B cell (primary cell): ENCODE measurements around the gene FADS2. TPM values are rescaled to one million over a fixed set of nuclear protein-coding genes. Genes with fewer than 3 reads are reported as not detected.

Experiments used
- ATAC-seq: fragments of 200-7000 bp; cut with Tn5 transposase; one replicate; pipeline ENCODE4 v1.10.0; 2021; ENCODE audit warnings: low read depth, mild to moderate bottlenecking, moderate number of reproducible peaks, moderate library complexity
- CTCF ChIA-PET: fragments of 350-600 bp; sonication (Branson Sonifier 250); formaldehyde crosslinking; loops from one replicate; lab custom pipeline; 2021; ENCODE audit warnings: antibody characterized with exemption, inconsistent platforms; lab: Charles Lee
- POLR2A ChIA-PET: fragments of 350-600 bp; sonication (Branson Sonifier 250); formaldehyde crosslinking; loops from one replicate; lab custom pipeline; 2021; ENCODE audit warnings: antibody characterized with exemption; lab: Charles Lee
- DNase-seq: peaks from one replicate; pipeline ENCODE4 v3.0.0; 2013
- H2AFZ ChIP-seq: 2 replicates; pipeline ENCODE4 v1.6.1; 2012; ENCODE audit warnings: mild to moderate bottlenecking, low read depth, low read length; ENCODE audit not compliant: insufficient read depth, poor library complexity, severe bottlenecking
- H3K27ac ChIP-seq, 2 donors: 1 replicate in 1 of 2; 2 replicates in 1 of 2; pipeline ENCODE4 v1.5.1; 2012 to 2013; ENCODE audit warnings: low read length in 2 of 2, mild to moderate bottlenecking in 2 of 2, moderate library complexity in 1 of 2
- H3K27me3 ChIP-seq, 4 experiments: fragments of 200-600 bp in 1 of 4; sonication (generic) in 1 of 4; replicated peaks in 1 of 4; 1 replicate in 2 of 4; 2 replicates in 2 of 4; pipeline versions ENCODE4 v1.6.1 to v1.7.0; 2013 to 2016; ENCODE audit warnings: low read length in 3 of 4, mild to moderate bottlenecking in 2 of 4, mixed read lengths in 1 of 4, moderate library complexity in 1 of 4; ENCODE audit not compliant: insufficient read depth in 4 of 4, control insufficient read depth in 3 of 4; ENCODE audit errors: control extremely low read depth in 1 of 4
- H3K36me3 ChIP-seq, 2 experiments: replicated peaks in 1 of 2; 1 replicate in 1 of 2; 2 replicates in 1 of 2; pipeline versions ENCODE4 v1.6.1 to v1.7.1; 2013; ENCODE audit warnings: low read length in 1 of 2; ENCODE audit not compliant: insufficient read depth in 2 of 2, control insufficient read depth in 1 of 2; ENCODE audit errors: control extremely low read depth in 1 of 2, extremely low read depth in 1 of 2
- H3K4me1 ChIP-seq, 2 donors: fragments of 200-600 bp in 1 of 2; sonication (generic) in 1 of 2; 1 replicate in 1 of 2; 2 replicates in 1 of 2; pipeline versions ENCODE4 v1.5.1 to v1.6.1; 2013 to 2017; ENCODE audit warnings: low read length in 2 of 2; ENCODE audit not compliant: control insufficient read depth in 2 of 2, insufficient read depth in 2 of 2
- H3K4me2 ChIP-seq: replicated peaks from 2 replicates; pipeline ENCODE3; 2012; ENCODE audit warnings: mild to moderate bottlenecking, low read depth, low read length; ENCODE audit not compliant: poor library complexity, severe bottlenecking
- H3K4me3 ChIP-seq, 5 experiments: fragments of 200-600 bp in 1 of 5; sonication (generic) in 1 of 5; 1 replicate in 3 of 5; 2 replicates in 2 of 5; pipeline versions ENCODE4 v1.5.1 to v1.7.0; 2011 to 2016; ENCODE audit warnings: low read length in 4 of 5, mild to moderate bottlenecking in 4 of 5, low read depth in 2 of 5, control low read depth in 1 of 5, moderate library complexity in 1 of 5; ENCODE audit not compliant: insufficient read depth in 1 of 5; ENCODE audit errors: control extremely low read depth in 1 of 5, extremely low read depth in 1 of 5
- H3K79me2 ChIP-seq: fragments of 200-600 bp; sonication (generic); one replicate; pipeline ENCODE4 v1.6.0; 2016; ENCODE audit warnings: low read length; ENCODE audit not compliant: control insufficient read depth, insufficient read depth
- H3K9ac ChIP-seq: fragments of 200-600 bp; sonication (generic); 2 replicates; pipeline ENCODE4 v1.6.1; 2017; ENCODE audit warnings: mild to moderate bottlenecking, low read length, moderate library complexity
- H3K9me3 ChIP-seq, 3 donors: one replicate each; pipeline versions ENCODE4 v1.6.1 to v1.7.1; 2013; ENCODE audit warnings: low read length in 2 of 3; ENCODE audit not compliant: control insufficient read depth in 2 of 3, insufficient read depth in 1 of 3; ENCODE audit errors: control extremely low read depth in 1 of 3
- H4K20me1 ChIP-seq: 2 replicates; pipeline ENCODE4 v1.6.0; 2012; ENCODE audit warnings: mild to moderate bottlenecking, low read length; ENCODE audit not compliant: insufficient read depth, control insufficient read depth, poor library complexity, severe bottlenecking
- H3K27ac Mint-ChIP-seq: one replicate; pipeline ENCODE4 v1.8.0; 2021; ENCODE audit warnings: mixed read lengths
- H3K27me3 Mint-ChIP-seq: one replicate; pipeline ENCODE4 v1.8.0; 2021; ENCODE audit warnings: mixed read lengths
- H3K4me1 Mint-ChIP-seq: one replicate; pipeline ENCODE4 v1.8.0; 2021; ENCODE audit warnings: mixed read lengths
- H3K4me3 Mint-ChIP-seq: one replicate; pipeline ENCODE4 v1.8.0; 2021; ENCODE audit warnings: mixed read lengths
- H3K9me3 Mint-ChIP-seq: one replicate; pipeline ENCODE4 v1.8.0; 2022; ENCODE audit warnings: mixed read lengths; ENCODE audit not compliant: insufficient read depth
- CTCF ChIP-seq: fragments of 200-600 bp; IDR thresholded peaks from one replicate; pipeline ENCODE4 v1.8.0; 2022; ENCODE audit warnings: antibody characterized with exemption, mild to moderate bottlenecking
- EZH2 ChIP-seq: IDR thresholded peaks from 2 replicates; pipeline ENCODE4 v1.6.1; 2012; ENCODE audit warnings: borderline replicate concordance, low read depth, mild to moderate bottlenecking, moderate library complexity, low read length; ENCODE audit not compliant: insufficient read depth, poor library complexity, severe bottlenecking
- WGBS: methylation state at CpG from one replicate; pipeline ENCODE4 v1.1.5; 2013; ENCODE audit warnings: missing lambda C conversion rate; ENCODE audit not compliant: insufficient coverage; 5-methylcytosine and 5-hydroxymethylcytosine counted together
- intact Hi-C: fragments of 100-400 bp; cut with micrococcal nuclease; formaldehyde crosslinking; loops from one replicate; pipeline ENCODE4 v1.10.0; 2022
- polyA plus RNA-seq: library from polyadenylated mRNA; depleted of rRNA; stranded (reverse); fragments of >200 nt; gene quantifications from 2 replicates; pipeline ENCODE4 v1.2.3, GENCODE V29; 2012
- total RNA-seq, 2 donors: library from RNA; stranded (reverse); fragments of 120-200 nt in 1 of 2; gene quantifications; 1 replicate in 1 of 2; 2 replicates in 1 of 2; pipeline versions ENCODE4 v1.2.3 to v1.2.4, GENCODE V29; 2013 to 2022

FADS2 gene
- total and polyA plus RNA-seq, 2 donors (not counting 1 experiment from before 2014, with no cell fraction given), result 1.5 to 5.9 TPM

DNA sequence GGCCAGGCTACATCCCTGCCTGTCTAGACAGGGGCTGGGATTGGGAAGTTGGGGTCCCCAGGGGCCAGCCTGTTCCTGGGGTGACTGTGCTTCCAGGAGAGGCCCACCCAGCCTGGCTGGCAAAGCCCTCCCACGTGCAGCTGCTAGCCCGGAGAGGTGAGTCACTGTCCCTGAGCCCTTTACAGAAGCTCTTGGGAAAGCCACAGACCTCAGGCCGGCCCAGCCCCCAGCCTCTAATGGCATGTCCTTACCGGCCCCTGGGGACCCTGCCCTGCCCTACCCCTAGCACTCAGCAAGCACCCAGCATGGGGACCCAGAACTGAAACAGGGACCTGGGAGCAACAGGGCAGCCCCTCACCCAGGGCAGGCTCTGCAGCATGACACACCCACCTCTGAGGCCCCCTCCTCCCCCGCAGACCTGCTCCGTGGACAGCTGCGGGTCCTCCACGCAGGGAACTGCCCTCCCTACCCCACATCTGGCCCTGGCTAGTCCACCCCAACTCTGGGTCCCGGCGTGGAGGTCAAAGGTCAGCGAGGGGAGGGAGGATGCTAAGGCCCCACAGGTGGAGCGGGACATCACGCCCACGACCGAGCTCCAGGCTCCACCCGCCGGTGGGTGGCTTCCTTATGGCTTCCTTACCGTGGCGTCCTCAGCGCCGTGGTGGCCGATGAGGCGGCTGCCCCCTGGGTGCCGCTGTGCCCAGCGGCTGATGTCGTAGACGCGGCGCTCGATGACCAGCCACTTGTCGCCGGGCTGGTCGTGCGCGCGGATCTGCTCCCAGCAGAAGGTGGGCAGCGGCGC lies 62.6 kb downstream of the FADS2 start:
- peak overlapping the region; percentile 82 for H2AFZ ChIP-seq
- TF ChIP-seq EZH2 (no peak), CTCF (no peak)

More for the DNA sequence above, 62.6 kb downstream of the FADS2 start:
- ATAC-seq, result peak; percentile 5
- Histone ChIP-seq H3K9me3 (peaks cover 0 to 7% (median 0%) of the 10 kb centered on the region in 3 donors), H3K9ac (peak overlapping the region; percentile 84), H3K27ac (peak overlapping the region; percentile 59 to 91), H3K4me1 (peaks cover 18 to 29% of the 10 kb centered on the region in 2 donors), H3K4me2 (peak overlapping the region; percentile 83), H4K20me1 (peaks cover 37% of the 10 kb centered on the region), H3K4me3 (peak overlapping the region; percentile 13 to 84 (median 72)), H3K36me3 (no peaks in the 10 kb centered on the region), H3K27me3 (no peaks in the 10 kb centered on the region), H3K79me2 (peaks cover 47% of the 10 kb centered on the region)
- Mint-ChIP-seq H3K9me3 (no peaks in the 10 kb centered on the region), H3K27ac (peak overlapping the region; percentile 87), H3K4me3 (peak overlapping the region; percentile 94), H3K4me1 (peaks cover 36% of the 10 kb centered on the region), H3K27me3 (no peaks in the 10 kb centered on the region)
- CTCF ChIA-PET, result interaction anchor here (0.7 to 4.1 kb wide), 6 partner anchors 9 to 218 kb away, joined by 3 to 22 read pairs (median 4); no protein-coding TSS in a partner anchor
- under 1% methylated on average over 36 of the region's 38 CpGs for WGBS
- intact Hi-C loops, result loop anchor here (1.0 to 5.0 kb wide), 8 partner anchors 9 to 992 kb away; partner anchors contain the start of genes FADS1, INCENP and SLC3A2
- POLR2A ChIA-PET, result interaction anchor here (0.6 to 1.2 kb wide), 6 partner anchors 9 to 892 kb away, joined by 3 to 5 read pairs (median 3); partner anchors contain the start of gene FTH1
- peak; percentile 61 for DNase-seq
